K562 (cell line): ENCODE results near the gene CLP1. TPM values are rescaled to one million over a fixed set of nuclear protein-coding genes. Genes with fewer than 3 reads are reported as not detected.

ENCODE experiments used
- CBFB ChIP-seq: sonication (generic); formaldehyde crosslinking; IDR thresholded peaks from 2 replicates; pipeline ENCODE4 v1.4.0; 2020; ENCODE audit warnings: mild to moderate bottlenecking, missing genetic modification reagents
- FOXJ3 ChIP-seq: sonication (generic); formaldehyde crosslinking; IDR thresholded peaks from 2 replicates; pipeline ENCODE4 v1.4.0; 2020; ENCODE audit warnings: mild to moderate bottlenecking, missing genetic modification reagents
- LEF1 ChIP-seq: fragments of 450-650 bp; IDR thresholded peaks from 2 replicates; pipeline ENCODE4 v1.6.1; 2016; ENCODE audit warnings: mild to moderate bottlenecking
- NR3C1 ChIP-seq: sonication (generic); formaldehyde crosslinking; IDR thresholded peaks from 2 replicates; pipeline ENCODE4 v1.8.1; 2022; ENCODE audit warnings: missing genetic modification reagents
- PHB ChIP-seq: fragments of 250-450 bp; sonication (Bioruptor Pico); IDR thresholded peaks from 2 replicates; pipeline ENCODE4 v1.5.0; 2021
- PRMT5 ChIP-seq: sonication (generic); formaldehyde crosslinking; IDR thresholded peaks from 2 replicates; pipeline ENCODE4 v1.5.0; 2020; ENCODE audit warnings: missing genetic modification reagents
- SAFB ChIP-seq: fragments of 200-400 bp; formaldehyde crosslinking; IDR thresholded peaks from 2 replicates; pipeline ENCODE4 v1.6.1; 2017; ENCODE audit warnings: low read depth, low read length, borderline replicate concordance
- SAP30 ChIP-seq: fragments of 200-600 bp; sonication (generic); IDR thresholded peaks from 2 replicates; pipeline ENCODE4 v1.6.1; 2012; ENCODE audit warnings: borderline replicate concordance, low read depth, mild to moderate bottlenecking, moderate library complexity, low read length, control low read depth, inconsistent platforms; ENCODE audit not compliant: insufficient read depth, poor library complexity, severe bottlenecking
- SLC30A9 ChIP-seq: fragments of 250-450 bp; sonication (Bioruptor Pico); IDR thresholded peaks from 2 replicates; pipeline ENCODE4 v1.8.0; 2022; ENCODE audit warnings: mild to moderate bottlenecking, moderate library complexity
- ZNF778 ChIP-seq: fragments of 450-650 bp; formaldehyde crosslinking; IDR thresholded peaks from 2 replicates; pipeline ENCODE4 v1.4.0; 2020; ENCODE audit warnings: mild to moderate bottlenecking, moderate library complexity
- ZSCAN32 ChIP-seq: fragments of 450-650 bp; formaldehyde crosslinking; IDR thresholded peaks from 2 replicates; pipeline ENCODE4 v1.4.0; 2020; ENCODE audit warnings: mild to moderate bottlenecking, moderate library complexity
- polyA plus RNA-seq, 8 experiments: library from polyadenylated mRNA; depleted of rRNA in 4 of 8; stranded (reverse) in 5 of 8; unstranded in 3 of 8; fragments of >200 nt; fragmentation: Nextera tagmentation in 2 of 8; fragmentation: Illumina TruSeq in 1 of 8; extraction: Ambion mirVana in 2 of 8; extraction: Trizol in 1 of 8; gene quantifications; 2 replicates each; pipeline versions ENCODE4 v1.2.1 to v1.2.3, GENCODE V29; 2011 to 2014; ENCODE audit warnings: inconsistent platforms in 1 of 8, missing spikeins in 1 of 8
- total RNA-seq, 7 experiments: library from RNA; depleted of rRNA in 6 of 7; stranded (reverse); fragments of >200 nt in 6 of 7; fragmentation: Illumina TruSeq in 2 of 7; extraction: Trizol in 2 of 7; gene quantifications; 2 replicates each; pipeline versions ENCODE4 v1.2.1 to v1.2.3, GENCODE V29; 2011 to 2021; ENCODE audit warnings: low replicate concordance in 1 of 7
- TF ChIP-seq, protein P1 (sequence below), 2 experiments: fragments of 450-650 bp; IDR thresholded peaks; 2 replicates each; pipeline ENCODE4 v1.6.1; 2018; ENCODE audit warnings: mild to moderate bottlenecking in 2 of 2, low read depth in 1 of 2; ENCODE audit not compliant: partially characterized antibody in 2 of 2
- TF ChIP-seq, protein P2 (sequence below): fragments of 450-650 bp; IDR thresholded peaks from 2 replicates; pipeline ENCODE4 v1.6.1; 2016; ENCODE audit warnings: low read depth, mild to moderate bottlenecking, moderate library complexity
- TF ChIP-seq, protein P3 (sequence below): sonication (generic); formaldehyde crosslinking; IDR thresholded peaks from 2 replicates; pipeline ENCODE4 v1.9.0; 2022; ENCODE audit warnings: mild to moderate bottlenecking, missing genetic modification reagents
- TF ChIP-seq, protein P4 (sequence below): fragments of 450-650 bp; IDR thresholded peaks from 2 replicates; pipeline ENCODE4 v1.6.1; 2016; ENCODE audit warnings: mild to moderate bottlenecking
- TF ChIP-seq, protein P5 (sequence below): fragments of 450-650 bp; formaldehyde crosslinking; IDR thresholded peaks from 2 replicates; pipeline ENCODE4 v1.4.0; 2020; ENCODE audit warnings: mild to moderate bottlenecking, moderate library complexity

The CLP1 gene
- total and polyA plus RNA-seq, 9 of the 15 experiments (the other 6 are each of a cell fraction or from before 2014, with no cell fraction given) = 19.1 to 46.2 (median 27.8) TPM

DNA sequence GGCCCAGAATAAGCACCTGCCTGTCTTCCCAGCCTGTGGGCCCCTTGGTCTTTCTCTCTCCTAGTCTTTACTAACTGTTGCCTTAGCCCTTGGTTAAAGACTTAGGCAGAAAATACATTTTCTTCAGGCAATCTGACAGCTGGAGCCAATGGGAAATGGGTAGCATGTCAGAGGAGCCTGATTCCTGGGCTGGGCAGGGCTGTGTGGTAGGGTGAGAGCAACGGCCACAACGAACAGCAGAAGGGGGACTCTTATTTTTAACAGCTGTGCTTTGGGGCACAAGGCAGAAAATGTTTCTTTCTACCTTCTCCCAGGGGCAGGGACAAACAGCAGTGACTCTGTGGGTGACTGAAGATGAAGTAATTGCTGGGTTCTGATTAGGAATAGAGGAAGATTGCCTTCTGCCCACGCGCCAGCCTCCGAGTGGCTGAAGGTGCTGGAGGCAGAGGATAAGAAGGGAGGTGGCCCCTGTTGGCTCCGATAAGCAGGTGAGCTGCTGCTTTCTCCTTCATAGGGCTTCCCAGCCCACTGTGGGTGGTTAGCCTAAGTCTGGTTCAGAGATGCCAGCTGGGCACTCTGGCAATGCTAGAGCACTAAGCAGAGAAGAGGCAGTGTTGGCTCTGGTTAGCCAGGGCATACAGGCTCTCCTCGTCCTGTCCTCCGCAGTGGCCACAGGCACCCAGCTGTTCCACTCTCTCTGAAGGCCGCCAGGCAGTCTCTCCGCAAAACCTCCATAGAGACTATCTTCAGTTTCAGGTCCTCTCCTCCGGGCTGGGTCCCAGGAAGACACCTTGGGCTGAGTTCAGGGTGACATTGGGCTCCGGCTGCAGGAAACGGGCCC lies 9.4 kb upstream of the CLP1 start (continued):
- TF ChIP-seq, protein P1, sequence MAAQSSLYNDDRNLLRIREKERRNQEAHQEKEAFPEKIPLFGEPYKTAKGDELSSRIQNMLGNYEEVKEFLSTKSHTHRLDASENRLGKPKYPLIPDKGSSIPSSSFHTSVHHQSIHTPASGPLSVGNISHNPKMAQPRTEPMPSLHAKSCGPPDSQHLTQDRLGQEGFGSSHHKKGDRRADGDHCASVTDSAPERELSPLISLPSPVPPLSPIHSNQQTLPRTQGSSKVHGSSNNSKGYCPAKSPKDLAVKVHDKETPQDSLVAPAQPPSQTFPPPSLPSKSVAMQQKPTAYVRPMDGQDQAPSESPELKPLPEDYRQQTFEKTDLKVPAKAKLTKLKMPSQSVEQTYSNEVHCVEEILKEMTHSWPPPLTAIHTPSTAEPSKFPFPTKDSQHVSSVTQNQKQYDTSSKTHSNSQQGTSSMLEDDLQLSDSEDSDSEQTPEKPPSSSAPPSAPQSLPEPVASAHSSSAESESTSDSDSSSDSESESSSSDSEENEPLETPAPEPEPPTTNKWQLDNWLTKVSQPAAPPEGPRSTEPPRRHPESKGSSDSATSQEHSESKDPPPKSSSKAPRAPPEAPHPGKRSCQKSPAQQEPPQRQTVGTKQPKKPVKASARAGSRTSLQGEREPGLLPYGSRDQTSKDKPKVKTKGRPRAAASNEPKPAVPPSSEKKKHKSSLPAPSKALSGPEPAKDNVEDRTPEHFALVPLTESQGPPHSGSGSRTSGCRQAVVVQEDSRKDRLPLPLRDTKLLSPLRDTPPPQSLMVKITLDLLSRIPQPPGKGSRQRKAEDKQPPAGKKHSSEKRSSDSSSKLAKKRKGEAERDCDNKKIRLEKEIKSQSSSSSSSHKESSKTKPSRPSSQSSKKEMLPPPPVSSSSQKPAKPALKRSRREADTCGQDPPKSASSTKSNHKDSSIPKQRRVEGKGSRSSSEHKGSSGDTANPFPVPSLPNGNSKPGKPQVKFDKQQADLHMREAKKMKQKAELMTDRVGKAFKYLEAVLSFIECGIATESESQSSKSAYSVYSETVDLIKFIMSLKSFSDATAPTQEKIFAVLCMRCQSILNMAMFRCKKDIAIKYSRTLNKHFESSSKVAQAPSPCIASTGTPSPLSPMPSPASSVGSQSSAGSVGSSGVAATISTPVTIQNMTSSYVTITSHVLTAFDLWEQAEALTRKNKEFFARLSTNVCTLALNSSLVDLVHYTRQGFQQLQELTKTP (IDR thresholded peaks at IDR 0.05; ENCODE audit: low read depth in 1 of 2, partially characterized antibody in 2 of 2) = no peak
- no peak for TF ChIP-seq NR3C1 (CRISPR knock-in tag)
- TF ChIP-seq FOXJ3 (CRISPR knock-in tag) = no peak
- TF ChIP-seq, protein P2, sequence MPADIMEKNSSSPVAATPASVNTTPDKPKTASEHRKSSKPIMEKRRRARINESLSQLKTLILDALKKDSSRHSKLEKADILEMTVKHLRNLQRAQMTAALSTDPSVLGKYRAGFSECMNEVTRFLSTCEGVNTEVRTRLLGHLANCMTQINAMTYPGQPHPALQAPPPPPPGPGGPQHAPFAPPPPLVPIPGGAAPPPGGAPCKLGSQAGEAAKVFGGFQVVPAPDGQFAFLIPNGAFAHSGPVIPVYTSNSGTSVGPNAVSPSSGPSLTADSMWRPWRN = peak; percentile 98
- TF ChIP-seq SLC30A9 (CRISPR knock-in tag) = no peak
- TF ChIP-seq ZSCAN32 = no peak
- no peak for TF ChIP-seq PRMT5
- TF ChIP-seq SAP30 = no peak
- TF ChIP-seq ZNF778 (CRISPR knock-in tag) = no peak
- TF ChIP-seq, protein P3, sequence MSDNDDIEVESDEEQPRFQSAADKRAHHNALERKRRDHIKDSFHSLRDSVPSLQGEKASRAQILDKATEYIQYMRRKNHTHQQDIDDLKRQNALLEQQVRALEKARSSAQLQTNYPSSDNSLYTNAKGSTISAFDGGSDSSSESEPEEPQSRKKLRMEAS (CRISPR knock-in tag) = no peak
- no peak for TF ChIP-seq CBFB (CRISPR knock-in tag)
- peak; percentile 80 for TF ChIP-seq LEF1
- no peak for TF ChIP-seq SAFB
- no peak for TF ChIP-seq PHB (CRISPR knock-in tag)
- TF ChIP-seq, protein P4, sequence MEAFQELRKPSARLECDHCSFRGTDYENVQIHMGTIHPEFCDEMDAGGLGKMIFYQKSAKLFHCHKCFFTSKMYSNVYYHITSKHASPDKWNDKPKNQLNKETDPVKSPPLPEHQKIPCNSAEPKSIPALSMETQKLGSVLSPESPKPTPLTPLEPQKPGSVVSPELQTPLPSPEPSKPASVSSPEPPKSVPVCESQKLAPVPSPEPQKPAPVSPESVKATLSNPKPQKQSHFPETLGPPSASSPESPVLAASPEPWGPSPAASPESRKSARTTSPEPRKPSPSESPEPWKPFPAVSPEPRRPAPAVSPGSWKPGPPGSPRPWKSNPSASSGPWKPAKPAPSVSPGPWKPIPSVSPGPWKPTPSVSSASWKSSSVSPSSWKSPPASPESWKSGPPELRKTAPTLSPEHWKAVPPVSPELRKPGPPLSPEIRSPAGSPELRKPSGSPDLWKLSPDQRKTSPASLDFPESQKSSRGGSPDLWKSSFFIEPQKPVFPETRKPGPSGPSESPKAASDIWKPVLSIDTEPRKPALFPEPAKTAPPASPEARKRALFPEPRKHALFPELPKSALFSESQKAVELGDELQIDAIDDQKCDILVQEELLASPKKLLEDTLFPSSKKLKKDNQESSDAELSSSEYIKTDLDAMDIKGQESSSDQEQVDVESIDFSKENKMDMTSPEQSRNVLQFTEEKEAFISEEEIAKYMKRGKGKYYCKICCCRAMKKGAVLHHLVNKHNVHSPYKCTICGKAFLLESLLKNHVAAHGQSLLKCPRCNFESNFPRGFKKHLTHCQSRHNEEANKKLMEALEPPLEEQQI = no peak
- TF ChIP-seq, protein P5, sequence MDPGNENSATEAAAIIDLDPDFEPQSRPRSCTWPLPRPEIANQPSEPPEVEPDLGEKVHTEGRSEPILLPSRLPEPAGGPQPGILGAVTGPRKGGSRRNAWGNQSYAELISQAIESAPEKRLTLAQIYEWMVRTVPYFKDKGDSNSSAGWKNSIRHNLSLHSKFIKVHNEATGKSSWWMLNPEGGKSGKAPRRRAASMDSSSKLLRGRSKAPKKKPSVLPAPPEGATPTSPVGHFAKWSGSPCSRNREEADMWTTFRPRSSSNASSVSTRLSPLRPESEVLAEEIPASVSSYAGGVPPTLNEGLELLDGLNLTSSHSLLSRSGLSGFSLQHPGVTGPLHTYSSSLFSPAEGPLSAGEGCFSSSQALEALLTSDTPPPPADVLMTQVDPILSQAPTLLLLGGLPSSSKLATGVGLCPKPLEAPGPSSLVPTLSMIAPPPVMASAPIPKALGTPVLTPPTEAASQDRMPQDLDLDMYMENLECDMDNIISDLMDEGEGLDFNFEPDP (CRISPR knock-in tag) = no peak
